DMS153 treated with DMSO at 0.1 percent for 48 hours (cell line): ENCODE data around the gene GABRD.

Experiments used
- DNase-seq: peaks from one replicate; lab custom pipeline; 2025; ENCODE audit not compliant: unreplicated experiment; lab: John Stamatoyannopoulos, UW

The GABRD gene

DNA sequence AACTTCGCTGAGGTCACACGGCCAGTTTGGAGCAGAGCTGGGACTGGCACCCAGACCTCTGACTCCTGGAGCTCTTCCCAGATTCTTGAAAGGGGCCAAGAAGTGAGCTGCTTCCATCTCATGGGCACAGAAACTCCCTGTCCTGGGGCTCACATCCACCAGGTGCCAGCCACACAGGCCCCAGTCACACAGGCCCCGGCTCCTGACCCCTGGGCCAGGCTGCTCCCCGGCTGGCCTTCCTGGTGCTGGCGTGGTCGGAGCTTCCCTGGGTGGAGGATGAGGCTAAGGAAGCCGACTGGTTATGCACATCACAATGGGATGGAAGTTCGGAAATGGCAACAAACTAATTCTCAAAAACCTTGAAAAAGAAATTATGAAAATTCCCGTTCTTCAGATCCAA, 3.0 kb upstream of the GABRD start:
- DNase-seq: no peak

- no peak for DNase-seq
These were observed 651 bp upstream of the GABRD start for GRCh38 chr1:2018217-2019171.

DNA sequence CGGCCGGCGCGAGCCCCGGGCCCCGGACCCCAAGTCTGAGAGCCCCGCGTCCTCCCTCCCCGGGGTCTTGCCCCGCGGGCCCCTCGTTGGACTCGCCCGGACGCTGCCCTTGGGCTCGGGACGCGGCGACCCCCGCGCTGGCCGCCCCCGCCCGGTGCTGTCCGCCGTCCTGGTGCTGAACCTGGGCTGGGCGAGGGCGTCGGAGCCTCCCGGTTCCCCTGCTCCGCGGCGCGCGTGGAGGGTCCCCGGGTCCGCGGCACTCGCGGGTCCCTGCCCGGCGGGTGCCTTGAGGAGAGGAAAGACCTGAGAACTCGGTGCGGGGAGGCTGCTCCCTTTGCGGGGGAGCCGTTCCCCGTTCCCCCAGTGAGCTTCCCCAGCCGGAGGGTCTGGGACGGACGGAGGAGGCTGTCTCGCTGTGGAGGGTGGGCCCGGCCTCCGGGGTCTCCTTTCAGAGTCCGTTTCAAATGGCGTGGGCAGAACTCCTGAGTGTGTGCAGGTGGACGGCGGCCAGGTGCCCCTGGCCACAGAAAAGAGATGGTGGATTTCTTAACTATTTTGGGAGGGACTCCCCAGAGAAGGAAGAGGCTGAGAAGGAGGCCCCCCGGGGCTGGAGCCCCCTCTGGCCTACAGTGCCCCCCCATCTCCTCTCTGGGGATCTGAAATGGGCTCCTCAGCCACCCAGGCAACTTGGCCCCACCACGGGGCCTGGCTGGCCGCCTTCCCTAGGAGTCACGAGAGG, 595 bp downstream of the GABRD start:
- DNase-seq: no peak

DNA sequence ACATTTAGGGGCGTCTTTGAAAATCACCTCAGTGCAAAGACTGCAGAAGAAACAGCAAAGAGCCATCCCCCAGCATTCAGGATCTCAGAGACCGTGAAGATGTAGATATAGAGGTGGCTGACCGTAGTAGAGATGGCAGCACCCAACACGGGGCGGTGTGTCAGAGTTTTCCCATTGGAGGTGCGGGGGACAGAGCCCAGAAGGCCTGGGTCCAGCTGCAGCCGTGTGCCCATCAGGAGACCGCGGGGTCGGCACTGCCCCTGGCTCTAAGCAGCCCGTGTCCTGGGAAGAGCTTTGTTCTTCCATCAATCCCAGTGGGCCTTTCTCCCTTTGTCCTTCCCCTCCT, 1.1 kb downstream of the GABRD start:
- no peak for DNase-seq

DNA sequence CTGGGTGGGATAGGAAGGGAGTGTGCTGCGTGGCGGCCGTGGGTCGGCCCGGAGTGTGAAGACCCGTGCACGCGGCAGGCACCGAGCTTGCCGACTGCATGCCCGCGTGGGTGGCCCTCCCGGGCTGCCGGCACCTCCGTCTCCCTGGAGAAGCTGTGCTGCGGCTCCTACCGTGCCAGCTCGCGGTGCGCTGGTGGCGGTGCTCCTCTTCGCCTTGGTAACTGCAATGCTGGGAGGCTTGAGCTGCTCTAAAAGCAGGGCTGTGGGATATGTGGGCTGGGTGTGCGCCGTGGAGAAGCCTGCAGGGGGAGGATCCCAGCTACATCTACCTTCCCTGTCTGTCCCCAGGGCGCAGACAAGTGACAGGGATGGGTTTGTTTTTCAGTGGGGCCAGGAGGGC, 2.4 kb downstream of the GABRD start:
- DNase-seq: no peak

DNA sequence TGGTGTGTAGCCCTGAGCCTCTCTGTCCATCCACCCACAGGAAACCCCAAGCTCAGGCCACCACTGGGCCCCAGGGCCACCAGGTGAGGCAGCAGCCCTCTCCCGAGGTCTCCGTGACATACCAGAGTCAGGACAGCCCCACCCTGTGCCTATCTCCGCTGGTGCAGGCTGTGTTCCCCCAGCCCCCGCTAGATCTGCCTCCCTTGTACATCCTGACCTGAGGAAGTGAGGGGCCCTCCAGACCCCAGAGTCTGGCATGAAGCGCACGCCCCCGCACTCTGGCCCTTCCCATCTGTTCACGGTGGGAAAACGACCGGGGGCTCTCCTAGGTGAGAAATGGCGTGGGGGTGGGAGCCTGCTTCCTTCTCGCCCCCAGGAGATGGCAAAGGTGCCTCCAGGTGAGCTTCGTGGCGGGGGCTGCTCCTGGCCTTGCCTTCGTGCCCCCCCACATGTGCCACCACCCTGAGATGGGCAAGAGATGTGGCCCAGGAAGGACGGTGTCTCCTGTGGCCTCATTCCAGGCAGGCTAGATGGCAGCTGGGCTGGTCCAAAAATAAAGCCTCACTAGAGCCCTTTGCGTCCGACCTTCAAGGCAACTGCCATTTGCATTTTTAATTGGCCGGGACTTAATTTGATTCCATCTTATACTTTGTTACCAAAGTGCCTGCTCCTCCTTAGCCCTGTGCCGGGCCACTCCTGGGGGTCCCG, 3.1 kb downstream of the GABRD start:
- no peak for DNase-seq

GRCh38 chr1:2023187-2023586, 4.0 kb downstream of the GABRD start:
- no peak for DNase-seq

- DNase-seq: no peak
These were observed 5.3 kb downstream of the GABRD start for GRCh38 chr1:2024451-2024850.

GRCh38 chr1:2024887-2025286, 5.7 kb downstream of the GABRD start:
- no peak for DNase-seq

DNA sequence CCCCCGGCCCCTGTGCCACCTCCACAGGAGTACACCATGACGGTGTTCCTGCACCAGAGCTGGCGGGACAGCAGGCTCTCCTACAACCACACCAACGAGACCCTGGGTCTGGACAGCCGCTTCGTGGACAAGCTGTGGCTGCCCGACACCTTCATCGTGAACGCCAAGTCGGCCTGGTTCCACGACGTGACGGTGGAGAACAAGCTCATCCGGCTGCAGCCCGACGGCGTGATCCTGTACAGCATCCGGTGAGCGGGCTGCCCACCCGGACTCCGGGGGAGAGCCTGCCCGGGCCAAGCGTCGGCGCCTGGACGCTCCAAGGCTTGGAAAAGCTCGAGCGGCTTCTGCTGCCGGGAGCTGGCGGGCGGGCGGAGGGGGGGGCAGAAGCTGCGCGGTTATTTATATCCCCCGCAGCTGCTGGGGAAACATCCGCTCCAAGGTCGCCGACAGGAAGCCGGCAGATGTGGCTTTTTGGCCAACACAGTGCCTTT, 6.4 kb downstream of the GABRD start:
- DNase-seq: no peak

GRCh38 chr1:2027961-2028583, 8.9 kb downstream of the GABRD start:
- DNase-seq: no peak

- no peak for DNase-seq
These were observed 9.9 kb downstream of the GABRD start for GRCh38 chr1:2028870-2029560.

DNA sequence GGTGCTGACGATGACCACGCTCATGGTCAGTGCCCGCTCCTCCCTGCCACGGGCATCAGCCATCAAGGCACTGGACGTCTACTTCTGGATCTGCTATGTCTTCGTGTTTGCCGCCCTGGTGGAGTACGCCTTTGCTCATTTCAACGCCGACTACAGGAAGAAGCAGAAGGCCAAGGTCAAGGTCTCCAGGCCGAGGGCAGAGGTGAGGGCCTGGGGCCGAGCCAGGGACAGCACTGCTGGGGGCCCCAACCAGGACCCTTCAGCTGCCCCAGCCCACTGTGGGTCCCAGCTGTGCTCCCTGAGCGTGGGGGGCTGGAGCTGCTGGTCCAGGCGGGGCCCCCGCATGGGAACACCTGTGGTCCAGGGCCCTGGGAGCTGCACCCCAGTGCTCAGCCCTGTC, 10.4 kb downstream of the GABRD start:
- DNase-seq: no peak

- DNase-seq: no peak
These were observed 11.1 kb downstream of the GABRD start for GRCh38 chr1:2030076-2030871.

DNA sequence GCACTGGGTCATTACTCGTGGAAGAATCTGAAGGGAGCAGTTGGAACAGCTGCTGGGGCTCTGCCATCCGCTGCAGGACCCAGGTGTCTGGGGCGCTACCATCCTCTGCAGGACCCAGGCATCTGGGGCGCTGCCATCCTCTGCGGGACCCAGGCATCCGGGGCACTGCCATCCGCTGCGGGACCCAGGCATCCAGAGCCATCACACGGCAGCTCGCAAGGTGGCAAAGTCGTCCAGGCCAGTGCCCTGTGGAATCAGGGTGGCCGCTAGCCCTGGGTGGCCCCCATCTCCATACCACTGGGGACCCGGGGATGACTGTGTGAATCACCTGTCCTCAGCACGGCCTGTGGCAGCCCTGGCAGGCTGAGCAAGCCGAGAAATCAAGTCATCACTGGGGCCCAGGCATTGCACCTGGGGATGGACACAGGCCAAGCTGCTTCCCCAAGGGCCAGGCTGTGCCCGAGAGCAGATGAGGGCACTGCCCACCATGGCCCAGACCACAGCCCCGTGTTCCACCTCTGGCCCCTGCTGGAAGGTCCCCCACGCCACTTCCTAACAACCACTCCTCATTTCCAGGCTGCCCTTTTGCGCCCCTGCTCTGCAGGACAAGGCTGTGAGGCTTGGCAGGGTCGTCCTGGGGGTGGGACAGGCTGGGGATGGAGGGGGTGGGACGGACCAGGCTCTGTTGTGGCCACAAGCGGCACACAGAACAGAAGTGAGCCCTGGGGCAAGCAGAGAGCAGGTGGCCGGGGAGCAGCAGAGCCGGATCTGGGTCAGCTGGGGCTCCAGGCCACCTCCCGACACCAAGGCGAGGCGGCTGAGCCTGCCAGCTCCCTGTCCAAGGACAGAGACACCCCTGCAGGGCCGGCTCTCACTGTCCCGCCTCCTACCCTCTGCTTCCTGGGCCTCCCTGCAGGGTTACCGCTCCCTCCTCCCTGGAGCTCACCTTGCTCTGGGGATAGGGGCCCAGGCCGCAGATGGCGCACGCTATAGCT, 12.7 kb downstream of the GABRD start:
- no peak for DNase-seq

DNA sequence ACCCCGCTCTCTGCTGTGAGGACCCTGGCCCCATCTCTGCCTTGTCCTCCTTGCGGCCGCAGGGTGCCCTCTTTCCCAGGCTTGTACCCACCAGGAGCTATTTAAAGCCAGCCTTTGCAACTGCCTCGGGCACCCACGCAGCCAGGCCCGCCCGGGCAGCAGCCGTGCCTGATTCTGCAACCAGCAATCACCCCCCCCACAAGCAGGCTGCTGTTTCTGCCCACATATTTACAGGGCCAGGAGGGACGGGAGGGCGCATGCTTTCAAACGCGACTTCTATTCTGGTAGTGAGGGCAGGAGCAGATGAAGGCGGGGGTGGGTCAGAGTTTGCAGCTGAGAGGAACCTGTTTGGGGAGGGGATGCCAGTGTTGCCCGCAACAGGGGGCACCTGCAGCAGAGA, 13.6 kb downstream of the GABRD start:
- DNase-seq: no peak

GRCh38 chr1:2033165-2033564, 14.0 kb downstream of the GABRD start:
- DNase-seq: no peak

GRCh38 chr1:2036287-2036686, 17.1 kb downstream of the GABRD start:
- DNase-seq: no peak
